ENCODE data around the gene SORCS2.

DNA sequence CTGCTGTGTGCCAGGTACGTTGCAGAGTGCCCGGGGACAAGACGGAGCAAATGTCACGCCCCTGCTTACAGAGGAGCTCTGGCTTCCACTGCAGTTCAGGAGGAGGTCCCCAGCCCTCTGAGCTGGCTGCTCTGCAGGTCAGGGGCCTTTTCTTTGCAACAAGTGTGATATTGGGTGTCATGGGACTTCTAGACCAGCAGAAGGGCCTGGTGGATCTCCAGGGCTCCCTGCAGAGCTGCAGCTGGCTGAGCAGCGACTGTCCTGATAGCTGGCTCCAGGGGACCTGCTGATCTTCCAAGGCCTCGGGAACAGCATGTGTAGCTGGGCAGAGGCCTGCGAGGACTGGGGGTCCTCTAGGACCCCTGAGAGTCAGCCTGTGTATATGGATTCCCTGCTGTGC is 120.4 kb downstream of the SORCS2 start:
- TF ChIP-seq, protein P1, sequence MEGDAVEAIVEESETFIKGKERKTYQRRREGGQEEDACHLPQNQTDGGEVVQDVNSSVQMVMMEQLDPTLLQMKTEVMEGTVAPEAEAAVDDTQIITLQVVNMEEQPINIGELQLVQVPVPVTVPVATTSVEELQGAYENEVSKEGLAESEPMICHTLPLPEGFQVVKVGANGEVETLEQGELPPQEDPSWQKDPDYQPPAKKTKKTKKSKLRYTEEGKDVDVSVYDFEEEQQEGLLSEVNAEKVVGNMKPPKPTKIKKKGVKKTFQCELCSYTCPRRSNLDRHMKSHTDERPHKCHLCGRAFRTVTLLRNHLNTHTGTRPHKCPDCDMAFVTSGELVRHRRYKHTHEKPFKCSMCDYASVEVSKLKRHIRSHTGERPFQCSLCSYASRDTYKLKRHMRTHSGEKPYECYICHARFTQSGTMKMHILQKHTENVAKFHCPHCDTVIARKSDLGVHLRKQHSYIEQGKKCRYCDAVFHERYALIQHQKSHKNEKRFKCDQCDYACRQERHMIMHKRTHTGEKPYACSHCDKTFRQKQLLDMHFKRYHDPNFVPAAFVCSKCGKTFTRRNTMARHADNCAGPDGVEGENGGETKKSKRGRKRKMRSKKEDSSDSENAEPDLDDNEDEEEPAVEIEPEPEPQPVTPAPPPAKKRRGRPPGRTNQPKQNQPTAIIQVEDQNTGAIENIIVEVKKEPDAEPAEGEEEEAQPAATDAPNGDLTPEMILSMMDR (IDR thresholded peaks at IDR 0.05; ENCODE audit: low read length) = no peak
- TF ChIP-seq EZH2 (IDR thresholded peaks at IDR 0.05; ENCODE audit: borderline replicate concordance, low read length) = no peak

Data from OCI-LY1 (cell line).